Ovary (tissue), 9 donors: ENCODE measurements around the gene FOXK2. TPM values are rescaled to one million over a fixed set of nuclear protein-coding genes. Genes with fewer than 3 reads are reported as not detected.

Experiments used
- DNase-seq, 5 donors: peaks; one replicate each; pipeline ENCODE4 v3.0.0-alpha.2; 2019 to 2020
- H3K27ac ChIP-seq, 2 donors: fragments of 200-600 bp; one replicate each; pipeline versions ENCODE4 v1.5.1 to v1.8.0; 2019 to 2022
- H3K27me3 ChIP-seq: fragments of 200-600 bp; one replicate; pipeline ENCODE4 v1.8.0; 2022
- H3K36me3 ChIP-seq: fragments of 200-600 bp; sonication (generic); one replicate; pipeline ENCODE4 v1.5.1; 2019
- H3K4me1 ChIP-seq: one replicate; pipeline ENCODE4 v1.8.1; 2013; ENCODE audit warnings: mild to moderate bottlenecking, moderate library complexity; ENCODE audit not compliant: insufficient read depth
- H3K4me3 ChIP-seq: fragments of 200-600 bp; sonication (generic); one replicate; pipeline ENCODE4 v1.5.1; 2017
- H3K9me3 ChIP-seq, 2 donors: fragments of 200-600 bp in 1 of 2; sonication (generic) in 1 of 2; one replicate each; pipeline versions ENCODE4 v1.5.1 to v1.8.1; 2013 to 2019; ENCODE audit warnings: mild to moderate bottlenecking in 1 of 2, moderate library complexity in 1 of 2
- CTCF ChIP-seq, 3 donors: fragments of 450-650 bp in 2 of 3; fragments of 200-600 bp in 1 of 3; IDR thresholded peaks; one replicate each; pipeline versions ENCODE4 v1.5.1 to v1.8.0; 2016 to 2022; ENCODE audit warnings: antibody characterized with exemption in 3 of 3, mild to moderate bottlenecking in 1 of 3
- EP300 ChIP-seq: sonication (generic); formaldehyde crosslinking; IDR thresholded peaks from one replicate; pipeline ENCODE4 v1.6.1; 2017; ENCODE audit warnings: antibody characterized with exemption
- POLR2A ChIP-seq: fragments of 450-650 bp; IDR thresholded peaks from one replicate; pipeline ENCODE4 v1.6.1; 2017; ENCODE audit warnings: antibody characterized with exemption, mild to moderate bottlenecking, moderate library complexity
- WGBS, 3 donors: extraction: QIAGEN DNeasy Blood & Tissue Kit in 1 of 3; methylation state at CpG; one replicate each; pipeline versions ENCODE4 v1.1.5 to v1.1.7; 2013 to 2017; 5-methylcytosine and 5-hydroxymethylcytosine counted together
- intact Hi-C, 4 donors: fragments of 100-400 bp; cut with DNase I; formaldehyde crosslinking; loops; one replicate each; pipeline versions ENCODE4 v1.11.0 to v1.15.1; 2022 to 2023
- polyA plus RNA-seq, 2 donors: library from polyadenylated mRNA; stranded (reverse); fragments of 200-250 nt in 1 of 2; fragments of 350-450 nt in 1 of 2; fragmentation: Illumina TruSeq in 1 of 2; extraction: RNeasy Lipid Tissue Mini Kit (QIAGEN cat#74804) in 1 of 2; gene quantifications; one replicate each; pipeline ENCODE4 v1.2.3, GENCODE V29; 2013 to 2014
- total RNA-seq, 7 donors: library from RNA; depleted of rRNA in 2 of 7; stranded (reverse); fragments of >200 nt in 2 of 7; fragmentation: NEBNext Ultra II Directional in 3 of 7; extraction: Animal tissue kit (Norgen Biotek cat#: 25700) in 3 of 7; gene quantifications; one replicate each; pipeline versions ENCODE4 v1.1.0 to v1.2.4, GENCODE V29; 2016 to 2023
- donor health status: DM: no; HTN: no; CAD: no; lungs with moderate emphysema.
- donor health status: DM: no; HTN: no; CAD: no.
- donor health status: Bipolar disorder and iron deficiency.
- donor health status: DM: yes; HTN: yes; CAD: no.
- donor health status: DM: no; HTN: no; CAD: no.
- donor health status: DM: yes; HTN: yes; CAD: no.

The FOXK2 gene
- total and polyA plus RNA-seq, 9 donors: 19.1 to 67.6 (median 43.0) TPM

GRCh38 chr17:82638183-82638773, 118.7 kb downstream of the FOXK2 start:
- no peak for TF ChIP-seq POLR2A
- no peak for TF ChIP-seq EP300
- TF ChIP-seq CTCF (IDR thresholded peaks at IDR 0.05): no peak
- 74 to 79% (median 75%) methylated on average over 4 to 5 of the region's 5 CpGs for WGBS, 3 donors
- H3K4me1 ChIP-seq: no peaks in the 10 kb centered on the region
- no peaks in the 10 kb centered on the region for H3K9me3 ChIP-seq
- no peak overlapping the region for H3K4me3 ChIP-seq
- no peak overlapping the region for H3K27ac ChIP-seq
- H3K27me3 ChIP-seq: no peaks in the 10 kb centered on the region
- DNase-seq: no peak
- intact Hi-C loops: no loop called here
- no peaks in the 10 kb centered on the region for H3K36me3 ChIP-seq

GRCh38 chr17:82639628-82640027, 120.1 kb downstream of the FOXK2 start:
- H3K27ac ChIP-seq: no peak overlapping the region

GRCh38 chr17:82640036-82640435, 120.5 kb downstream of the FOXK2 start:
- 91 to 96% (median 93%) methylated on average over 5 of the region's 5 CpGs for WGBS, 3 donors
- intact Hi-C loops: no loop called here
- H3K36me3 ChIP-seq: no peaks in the 10 kb centered on the region

More at GRCh38 chr17:82639628-82640027, 120.1 kb downstream of the FOXK2 start:
- DNase-seq: no peak
- no peaks in the 10 kb centered on the region for H3K27me3 ChIP-seq
- no peak overlapping the region for H3K4me3 ChIP-seq
- WGBS, 3 donors: 80 to 85% (median 84%) methylated on average over 14 of the region's 14 CpGs
- H3K36me3 ChIP-seq: no peaks in the 10 kb centered on the region
- intact Hi-C loops: no loop called here
- no peaks in the 10 kb centered on the region for H3K4me1 ChIP-seq
- no peaks in the 10 kb centered on the region for H3K9me3 ChIP-seq
- TF ChIP-seq EP300 (no peak), CTCF (IDR thresholded peaks at IDR 0.05) (no peak), POLR2A (no peak)

GRCh38 chr17:82642022-82642421, 122.5 kb downstream of the FOXK2 start:
- no peak overlapping the region for H3K4me3 ChIP-seq
- WGBS, 3 donors: 85 to 91% (median 90%) methylated on average over 14 of the region's 14 CpGs
- intact Hi-C loops: no loop called here

More at GRCh38 chr17:82640036-82640435, 120.5 kb downstream of the FOXK2 start:
- TF ChIP-seq CTCF (IDR thresholded peaks at IDR 0.05) (no peak), POLR2A (no peak), EP300 (no peak)
- no peak for DNase-seq
- H3K27ac ChIP-seq: no peak overlapping the region
- H3K4me1 ChIP-seq: no peaks in the 10 kb centered on the region
- H3K9me3 ChIP-seq: no peaks in the 10 kb centered on the region
- no peak overlapping the region for H3K4me3 ChIP-seq
- H3K27me3 ChIP-seq: no peaks in the 10 kb centered on the region

More at GRCh38 chr17:82642022-82642421, 122.5 kb downstream of the FOXK2 start:
- H3K27me3 ChIP-seq: no peaks in the 10 kb centered on the region
- DNase-seq: no peak
- H3K36me3 ChIP-seq: no peaks in the 10 kb centered on the region
- H3K27ac ChIP-seq: no peak overlapping the region
- H3K9me3 ChIP-seq: no peaks in the 10 kb centered on the region
- H3K4me1 ChIP-seq: peaks cover 2% of the 10 kb centered on the region
- TF ChIP-seq EP300 (no peak), POLR2A (no peak), CTCF (IDR thresholded peaks at IDR 0.05) (no peak)
